ENCODE results near the gene LRTM1.

LRTM1 gene

GRCh38 chr3:54928046-54928770, at the start of gene LRTM1:
LRTM1 (minus strand) TSS chr3:54928059; CDS start chr3:54927911, 148 bp downstream.
- DNase-seq (ENCODE audit: low read depth) = no peak

DNA sequence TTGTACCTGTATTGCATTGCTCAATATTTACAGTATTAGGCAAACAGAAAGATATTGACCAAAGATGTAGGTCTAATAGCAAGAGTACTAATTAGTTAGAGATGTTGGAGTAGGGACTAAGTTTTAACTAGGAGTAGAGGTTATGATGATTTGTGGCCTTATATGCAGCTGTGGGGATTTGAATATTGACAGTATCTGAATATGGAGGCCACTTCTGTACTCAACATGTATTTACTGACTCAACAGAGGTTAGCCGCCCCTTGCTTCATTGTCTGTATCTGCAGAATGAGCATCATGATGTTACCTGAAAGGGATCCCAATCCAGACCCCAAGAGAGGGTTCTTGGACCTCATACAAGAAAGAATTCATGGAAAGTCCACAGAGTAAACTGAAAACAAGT, 49.6 kb upstream of the LRTM1 start:
- no peak for DNase-seq (ENCODE audit: low read depth)

- no peak for DNase-seq (ENCODE audit: low read depth)
Measured at GRCh38 chr3:54970895-54971294, 43.0 kb upstream of the LRTM1 start.

- no peak for DNase-seq (ENCODE audit: low read depth)
Measured at GRCh38 chr3:54969652-54970051, 41.8 kb upstream of the LRTM1 start.

DNA sequence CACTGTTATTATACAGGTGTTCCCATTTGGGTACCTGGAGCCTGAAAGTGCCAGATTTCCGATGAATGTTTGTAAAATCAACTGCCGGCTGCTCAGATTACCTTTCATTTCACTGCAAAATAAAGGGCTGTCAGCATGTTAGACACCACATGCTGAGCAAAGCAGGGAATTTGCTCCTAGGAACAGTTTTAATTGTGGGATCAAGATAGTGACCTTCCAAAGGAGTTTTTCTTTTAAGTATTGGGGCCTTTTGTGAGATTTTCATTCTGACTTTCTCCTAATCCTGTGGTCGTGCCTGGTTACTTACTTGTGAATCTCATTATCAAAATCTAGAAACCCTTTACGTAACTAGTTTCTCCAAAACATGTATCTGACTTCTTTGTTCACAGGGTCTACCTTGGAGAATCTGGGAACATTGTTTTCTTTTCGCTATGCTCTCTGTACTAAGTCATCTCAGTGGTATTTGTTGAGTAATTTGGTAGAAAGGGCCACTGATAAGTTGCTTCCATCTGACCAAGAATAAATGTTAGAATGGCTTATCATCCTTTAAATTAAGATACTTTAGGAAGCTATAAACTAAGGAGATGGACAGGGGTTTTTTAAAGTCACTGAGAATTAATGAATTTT, 40.8 kb upstream of the LRTM1 start:
- DNase-seq (ENCODE audit: low read depth) = no peak

- DNase-seq (ENCODE audit: low read depth) = no peak
Measured at GRCh38 chr3:54967731-54968161, 39.9 kb upstream of the LRTM1 start.

- no peak for DNase-seq (ENCODE audit: low read depth)
Measured at GRCh38 chr3:54966979-54967378, 39.1 kb upstream of the LRTM1 start.

DNA sequence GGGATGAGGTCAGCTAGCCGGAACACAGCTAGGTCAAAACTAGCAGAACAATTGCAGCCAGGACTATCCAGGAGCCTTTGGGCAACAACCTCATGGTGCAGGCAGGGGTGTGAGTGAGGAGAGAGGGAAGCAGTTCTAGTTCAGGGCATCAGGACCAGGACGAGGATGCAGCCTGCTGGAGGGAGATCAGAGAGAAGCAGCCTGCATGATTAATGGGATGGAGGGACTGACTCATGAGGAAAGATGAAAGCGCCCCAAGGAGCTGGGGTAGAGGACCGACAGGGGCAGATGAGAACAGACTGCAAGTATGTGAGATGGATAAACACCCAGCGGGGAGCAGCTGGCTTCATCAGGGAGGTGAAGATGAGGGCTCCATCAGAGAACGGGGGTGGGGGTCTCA, 37.9 kb upstream of the LRTM1 start:
- DNase-seq (ENCODE audit: low read depth) = peak; percentile 70

DNA sequence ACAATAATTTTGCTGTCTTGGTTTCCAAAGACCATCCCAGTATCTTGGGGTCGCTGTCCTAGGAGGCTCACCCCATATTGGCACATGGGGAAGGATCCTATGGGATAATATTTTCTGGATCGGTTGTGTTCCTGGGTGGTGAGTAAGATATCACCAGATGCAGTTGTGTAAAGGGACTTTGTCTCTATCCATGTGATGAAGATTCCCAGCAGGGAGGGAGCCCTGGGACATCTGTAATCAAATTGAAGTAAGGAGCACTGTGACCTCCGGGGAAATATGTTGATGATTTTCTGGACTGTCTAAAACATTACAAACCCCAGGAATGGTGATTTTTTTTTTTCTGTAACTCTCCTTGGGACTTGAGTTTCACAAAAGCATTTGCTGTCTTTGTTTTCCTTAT, 36.2 kb upstream of the LRTM1 start:
- no peak for DNase-seq (ENCODE audit: low read depth)

DNA sequence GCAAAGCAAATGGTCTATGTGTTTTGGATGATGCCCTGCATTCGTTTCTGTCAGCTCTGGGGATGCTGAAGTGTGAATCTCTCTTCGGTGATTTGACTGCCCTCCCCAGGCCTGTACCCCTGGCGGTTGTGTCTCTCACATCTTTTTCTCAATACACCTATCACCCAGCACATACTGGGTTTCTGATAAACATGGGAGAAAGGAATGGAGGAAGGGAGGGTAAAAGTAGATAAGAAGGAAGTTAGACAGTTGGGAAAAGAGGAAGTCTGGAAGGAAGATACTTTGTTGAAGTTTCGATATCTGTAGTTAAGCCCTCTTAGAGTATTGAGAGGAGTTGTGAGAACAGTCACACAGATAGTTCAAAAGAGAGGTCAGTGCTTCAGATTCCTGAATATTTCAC, 35.8 kb upstream of the LRTM1 start:
- DNase-seq (ENCODE audit: low read depth) = no peak

- DNase-seq (ENCODE audit: low read depth) = no peak
Measured at GRCh38 chr3:54962200-54962599, 34.3 kb upstream of the LRTM1 start.

DNA sequence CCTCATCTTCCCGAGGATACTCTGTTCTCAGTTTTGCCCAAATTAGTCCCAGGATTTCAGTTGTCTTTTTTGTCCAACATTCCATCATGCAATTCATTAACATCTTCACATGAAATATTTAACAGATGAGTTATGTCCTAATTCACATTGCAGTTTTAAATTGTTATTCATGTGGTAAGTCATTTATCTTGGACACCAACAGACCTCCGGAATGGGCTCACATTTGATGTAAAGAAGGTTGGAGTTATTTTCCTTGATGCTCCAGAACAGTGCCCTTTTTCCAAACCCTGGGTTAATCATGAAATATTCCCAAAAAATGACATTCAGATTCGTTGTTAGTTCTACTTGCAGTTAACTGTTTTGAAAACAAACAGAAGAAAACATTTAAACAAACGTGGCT, 32.8 kb upstream of the LRTM1 start:
- no peak for DNase-seq (ENCODE audit: low read depth)

DNA sequence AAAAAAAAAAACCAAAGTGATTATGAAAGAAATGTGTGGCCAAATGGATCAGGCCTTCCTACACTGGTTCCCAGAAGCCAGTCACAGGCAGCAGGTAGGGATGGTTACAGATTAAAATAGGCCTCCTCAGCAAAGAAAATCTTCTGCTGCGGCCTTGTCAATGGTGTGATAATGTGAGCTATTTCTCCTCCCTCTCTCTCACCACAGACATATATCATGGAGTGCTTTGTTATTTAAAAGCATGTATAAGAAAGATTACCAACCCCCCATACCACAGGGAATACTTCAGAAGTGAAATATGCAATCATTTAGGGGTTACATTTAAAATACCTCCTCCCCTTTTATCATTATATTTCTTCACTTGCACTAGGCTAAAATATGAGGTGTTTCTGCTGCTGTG, 32.2 kb upstream of the LRTM1 start:
- DNase-seq (ENCODE audit: low read depth) = no peak

DNA sequence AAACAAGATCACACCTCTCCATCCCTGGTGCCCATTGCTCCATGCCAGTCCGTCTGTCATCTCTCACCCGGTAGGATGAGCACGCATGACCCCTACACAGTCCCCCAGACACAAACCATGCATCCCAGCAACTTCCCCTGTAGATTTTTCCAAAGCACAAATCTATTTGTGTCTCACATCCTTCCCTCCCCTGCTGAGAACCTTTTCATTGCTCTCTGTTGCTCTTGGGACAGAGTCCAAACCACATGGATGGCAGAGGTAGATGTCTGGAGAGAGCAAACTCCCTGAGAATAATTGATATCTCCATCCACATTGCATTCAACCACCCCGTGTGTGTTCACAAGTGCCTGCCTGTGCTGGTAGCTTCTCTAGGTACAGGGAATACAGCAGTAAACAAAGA, 29.9 kb upstream of the LRTM1 start:
- DNase-seq (ENCODE audit: low read depth) = no peak

GRCh38 chr3:54955941-54956340, 28.1 kb upstream of the LRTM1 start:
- DNase-seq (ENCODE audit: low read depth) = no peak

- no peak for DNase-seq (ENCODE audit: low read depth)
Measured at GRCh38 chr3:54955496-54955895, 27.6 kb upstream of the LRTM1 start.

GRCh38 chr3:54954521-54954920, 26.7 kb upstream of the LRTM1 start:
- DNase-seq (ENCODE audit: low read depth) = no peak

- peak; percentile 90 for DNase-seq (ENCODE audit: low read depth)
Measured at GRCh38 chr3:54954022-54954421, 26.2 kb upstream of the LRTM1 start.

- peak; percentile 87 for DNase-seq (ENCODE audit: low read depth)
Measured at GRCh38 chr3:54951405-54951804, 23.5 kb upstream of the LRTM1 start.

DNA sequence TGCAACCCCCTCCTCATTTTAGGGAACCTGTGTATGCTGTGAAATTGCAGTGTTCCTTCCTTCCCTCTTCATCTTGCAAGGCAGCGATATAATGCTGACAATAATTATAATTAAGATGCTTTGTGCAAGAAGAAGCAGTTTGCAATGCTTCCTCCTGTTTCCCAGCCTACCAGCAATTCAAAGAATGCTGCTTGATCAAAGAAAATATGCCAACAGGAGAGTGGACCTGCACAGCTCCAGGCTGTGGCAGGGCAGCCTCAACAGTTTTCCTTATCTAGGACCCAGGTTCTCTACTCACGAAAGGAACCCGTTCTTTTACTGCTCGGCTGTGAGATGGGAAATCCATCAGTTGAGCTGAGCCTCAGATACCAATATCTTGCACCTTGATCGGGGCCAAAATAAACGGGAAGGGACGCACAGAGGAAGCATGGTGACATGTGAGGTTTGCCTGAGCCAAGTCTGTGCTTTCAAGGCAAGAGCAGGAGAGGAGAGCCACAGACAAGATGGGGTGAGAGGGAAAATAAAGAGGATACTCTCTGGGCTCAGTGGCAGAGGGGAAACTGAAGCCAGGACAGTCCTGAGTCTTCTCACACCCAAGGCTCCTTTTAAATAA, 22.6 kb upstream of the LRTM1 start:
- no peak for DNase-seq (ENCODE audit: low read depth)

- no peak for DNase-seq (ENCODE audit: low read depth)
Measured at GRCh38 chr3:54949491-54950044, 21.7 kb upstream of the LRTM1 start.

GRCh38 chr3:54941690-54942362, 14.0 kb upstream of the LRTM1 start:
- DNase-seq (ENCODE audit: low read depth) = no peak

- DNase-seq (ENCODE audit: low read depth) = no peak
Measured at GRCh38 chr3:54940971-54941370, 13.1 kb upstream of the LRTM1 start.

Data from GM04504 (cell line).